Measurements from ENCODE around the gene HLA-DPA1.
"Not testable (repeated sequence)": the region's sequence is repeated elsewhere in the genome, so short reads cannot be mapped to it uniquely, and the experiment has no call there.

HLA-DPA1 gene

GRCh38 chr6:33064723-33065122, 8.7 kb downstream of the HLA-DPA1 start:
- no peak for DNase-seq (ENCODE audit: low read depth in 2 of 2)

GRCh38 chr6:33063435-33063834, 10.0 kb downstream of the HLA-DPA1 start:
- not testable (repeated sequence) for DNase-seq (ENCODE audit: low read depth in 2 of 2)

- DNase-seq (ENCODE audit: low read depth in 2 of 2) = no peak
These were observed 11.5 kb downstream of the HLA-DPA1 start for GRCh38 chr6:33061987-33062386.

GRCh38 chr6:33057222-33058150, 16.0 kb downstream of the HLA-DPA1 start:
- no peak for DNase-seq (ENCODE audit: low read depth in 2 of 2)

- DNase-seq (ENCODE audit: low read depth in 2 of 2) = no peak
These were observed 20.2 kb downstream of the HLA-DPA1 start for GRCh38 chr6:33053230-33053629.

GRCh38 chr6:33052627-33053026, 20.8 kb downstream of the HLA-DPA1 start:
- DNase-seq (ENCODE audit: low read depth in 2 of 2) = no peak

- DNase-seq (ENCODE audit: low read depth in 2 of 2) = no peak
These were observed 23.2 kb downstream of the HLA-DPA1 start for GRCh38 chr6:33050014-33050810.

GRCh38 chr6:33049323-33050013, 24.0 kb downstream of the HLA-DPA1 start:
- no peak for DNase-seq (ENCODE audit: low read depth in 2 of 2)

- no peak for DNase-seq (ENCODE audit: low read depth in 2 of 2)
These were observed 33.3 kb downstream of the HLA-DPA1 start for GRCh38 chr6:33040157-33040556.

- DNase-seq (ENCODE audit: low read depth in 2 of 2) = no peak
These were observed 36.9 kb downstream of the HLA-DPA1 start for GRCh38 chr6:33036535-33036934.

GRCh38 chr6:33034554-33034953, 38.9 kb downstream of the HLA-DPA1 start:
- no peak for DNase-seq (ENCODE audit: low read depth in 2 of 2)

GRCh38 chr6:33030245-33030644, 43.2 kb downstream of the HLA-DPA1 start:
- no peak for DNase-seq (ENCODE audit: low read depth in 2 of 2)

GRCh38 chr6:33029328-33030184, 43.9 kb downstream of the HLA-DPA1 start:
- no peak for DNase-seq (ENCODE audit: low read depth in 2 of 2)

- no peak for DNase-seq (ENCODE audit: low read depth in 2 of 2)
These were observed 45.1 kb downstream of the HLA-DPA1 start for GRCh38 chr6:33028220-33028849.

GRCh38 chr6:33024521-33024920, 48.9 kb downstream of the HLA-DPA1 start:
- no peak for DNase-seq (ENCODE audit: low read depth in 2 of 2)

GRCh38 chr6:33023536-33023935, 49.9 kb downstream of the HLA-DPA1 start:
- DNase-seq (ENCODE audit: low read depth in 2 of 2) = no peak

GRCh38 chr6:33021917-33022316, 51.5 kb downstream of the HLA-DPA1 start:
- no peak for DNase-seq (ENCODE audit: low read depth in 2 of 2)

- no peak for DNase-seq (ENCODE audit: low read depth in 2 of 2)
These were observed 54.1 kb downstream of the HLA-DPA1 start for GRCh38 chr6:33019372-33019771.

GRCh38 chr6:33018904-33019303, 54.5 kb downstream of the HLA-DPA1 start:
- DNase-seq (ENCODE audit: low read depth in 2 of 2) = no peak

GRCh38 chr6:33018418-33018817, 55.0 kb downstream of the HLA-DPA1 start:
- DNase-seq (ENCODE audit: low read depth in 2 of 2) = no peak
